EH (cell line): ENCODE measurements around the gene NOXA1.
A peak's percentile ranks its signal among the peaks of the same experiment; 100 is the strongest.
"Not testable (repeated sequence)": the region's sequence is repeated elsewhere in the genome, so short reads cannot be mapped to it uniquely, and the experiment has no call there.

Experiments used
- DNase-seq: peaks from one replicate; pipeline ENCODE4 v3.0.0-alpha.2; 2015; ENCODE audit warnings: low read depth

NOXA1 gene

DNA sequence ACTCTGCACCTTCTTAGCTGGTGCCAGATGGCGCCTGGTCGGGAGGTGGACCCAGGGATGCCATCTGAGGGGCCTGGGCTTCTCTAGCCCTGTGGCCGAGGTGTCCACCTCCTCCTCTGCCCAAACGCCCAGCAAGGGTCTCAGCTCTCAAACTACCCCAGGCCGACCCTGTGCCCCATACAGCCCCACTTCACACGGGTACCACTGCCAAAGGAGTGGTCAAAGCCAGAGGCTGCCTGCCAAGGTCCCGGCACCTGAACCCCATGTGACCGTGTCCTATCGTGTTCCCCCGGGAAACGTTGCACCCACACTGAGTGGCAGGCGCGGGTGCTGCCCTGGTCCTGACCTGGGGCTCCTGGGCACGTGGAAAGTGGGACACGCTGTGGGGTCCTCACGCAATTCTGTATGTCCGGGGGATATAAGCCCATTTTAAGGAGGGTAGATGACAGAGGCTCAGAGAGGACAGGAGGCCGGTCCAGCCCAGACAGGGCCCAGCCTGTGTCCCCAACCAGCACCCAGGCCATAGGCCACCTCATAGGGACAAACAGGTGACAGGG, 16.0 kb downstream of the NOXA1 start:
- no peak for DNase-seq

DNA sequence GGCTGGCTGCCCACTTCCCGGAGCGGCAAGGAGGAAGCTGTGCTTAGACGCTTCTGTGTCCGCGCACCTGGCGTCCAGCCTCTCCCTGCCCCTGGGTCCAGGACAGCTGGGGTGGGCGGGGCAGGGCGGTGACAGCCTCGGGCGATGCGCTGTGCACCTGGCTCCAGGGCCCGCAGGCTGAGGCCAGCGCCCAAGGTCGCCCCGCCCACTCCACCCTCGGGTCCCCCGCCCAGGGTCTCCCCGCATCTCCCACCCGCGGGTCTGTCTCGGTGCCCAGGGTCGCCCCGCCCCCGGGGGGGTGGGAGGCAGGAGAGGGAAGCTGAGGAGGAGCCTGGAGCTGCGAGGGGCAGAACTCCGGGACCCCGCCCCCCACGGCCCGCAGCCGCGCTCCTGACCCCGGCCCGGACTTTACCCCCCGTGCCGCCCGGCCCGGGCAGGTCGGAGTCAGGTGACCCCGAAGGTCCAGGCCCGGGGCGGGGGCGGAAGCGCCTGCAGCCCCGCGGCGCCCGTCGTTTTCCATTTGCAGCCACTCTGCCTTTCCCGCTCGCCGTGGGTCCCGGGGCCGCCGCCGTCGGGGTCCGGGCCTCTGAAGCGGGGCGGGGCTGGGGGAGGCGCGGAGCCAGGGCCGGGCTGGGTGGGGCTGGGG, 18.2 kb downstream of the NOXA1 start, which contains the start of gene ENTPD8:
TSS of gene ENTPD8 (minus strand) at position 69 of the 646 bp plus-strand sequence. CDS start 3,072 bp downstream, outside the sequence.
- no peak for DNase-seq

- DNase-seq: no peak
Observed at GRCh38 chr9:137441935-137442321, 18.7 kb downstream of the NOXA1 start.

DNA sequence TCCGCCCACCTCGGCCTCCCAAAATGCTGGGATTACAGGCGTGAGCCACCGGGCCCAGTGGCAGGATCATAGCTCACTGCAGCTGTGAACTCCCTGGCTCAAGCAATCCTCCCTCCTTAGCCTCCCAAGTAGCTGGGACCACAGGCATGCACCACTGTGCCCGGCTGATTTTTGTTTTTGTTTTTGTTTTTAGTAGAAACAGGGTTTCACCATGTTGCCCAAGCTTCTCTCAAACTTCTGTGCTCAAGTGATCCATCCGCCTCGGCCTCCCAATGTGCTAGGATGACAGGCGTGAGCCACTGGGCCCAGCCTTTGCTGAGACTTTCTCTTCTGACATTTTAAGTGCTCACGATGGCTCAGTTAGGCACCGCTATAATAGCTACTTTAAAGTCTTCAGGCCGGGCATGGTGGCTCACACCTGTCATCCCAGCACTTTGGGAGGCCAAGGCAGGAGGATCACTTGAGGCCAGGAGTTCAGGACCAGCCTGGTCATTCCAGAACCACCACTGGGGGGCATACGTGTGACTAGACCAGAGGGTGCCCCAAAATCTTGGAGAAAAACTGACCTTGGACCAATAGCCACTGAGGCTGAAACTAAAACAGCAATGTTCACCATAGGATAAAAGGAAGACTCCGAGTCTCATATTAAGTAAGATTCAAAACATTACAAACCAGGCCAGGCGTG, 21.1 kb downstream of the NOXA1 start:
- no peak for DNase-seq

DNA sequence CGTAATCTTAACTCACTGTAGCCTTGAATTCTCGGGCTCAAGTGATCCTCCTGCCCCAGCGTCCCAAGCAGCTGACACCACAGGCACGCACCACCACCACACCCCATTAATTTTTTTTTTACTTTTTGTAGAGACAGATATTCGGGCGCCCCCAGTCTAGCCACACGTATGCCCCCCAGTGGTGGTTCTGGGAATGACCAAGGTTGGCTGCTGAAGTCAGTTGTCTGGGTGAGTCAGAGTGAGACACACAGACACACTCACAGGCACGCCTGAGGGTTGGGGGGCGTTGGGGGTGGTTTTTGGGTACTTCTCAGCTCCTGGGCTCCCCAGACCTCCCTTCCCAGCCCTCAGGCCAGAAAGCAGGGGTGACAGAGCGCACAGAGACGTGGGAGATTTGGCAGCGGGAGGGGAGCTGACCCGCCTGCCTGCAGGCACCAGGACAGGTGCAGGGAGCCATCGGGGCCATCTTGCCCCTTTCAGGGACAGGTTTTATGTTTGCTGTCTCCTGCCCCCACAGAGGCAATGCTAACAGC, 22.1 kb downstream of the NOXA1 start:
- DNase-seq: peak; percentile 80

DNA sequence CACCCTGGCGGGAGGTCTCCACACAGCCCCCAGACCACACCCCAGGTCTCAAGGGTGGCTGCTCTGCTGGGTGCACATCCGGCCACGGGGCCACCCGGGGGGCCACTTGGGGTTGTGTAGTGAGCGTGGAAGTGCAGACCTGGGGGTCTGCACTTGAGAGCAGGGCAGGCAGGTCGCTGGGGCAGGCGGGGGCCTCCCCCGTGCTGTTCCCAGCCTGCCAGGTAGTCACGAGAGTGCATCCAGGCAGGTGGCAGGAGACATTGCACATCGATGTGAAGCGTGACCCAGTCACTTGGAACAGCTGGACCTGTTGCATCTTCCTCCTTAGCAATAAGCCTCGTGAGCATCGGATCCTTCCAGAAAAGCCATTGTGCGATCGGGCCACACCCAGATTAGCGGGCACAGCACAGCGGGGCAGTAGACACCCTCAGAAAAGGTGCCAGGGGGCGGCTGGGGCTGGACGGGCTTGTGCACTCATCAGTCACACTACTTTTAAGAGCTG, 22.8 kb downstream of the NOXA1 start:
- DNase-seq: no peak

- DNase-seq: peak; percentile 36
Observed at GRCh38 chr9:137446851-137447471, 23.8 kb downstream of the NOXA1 start.

DNA sequence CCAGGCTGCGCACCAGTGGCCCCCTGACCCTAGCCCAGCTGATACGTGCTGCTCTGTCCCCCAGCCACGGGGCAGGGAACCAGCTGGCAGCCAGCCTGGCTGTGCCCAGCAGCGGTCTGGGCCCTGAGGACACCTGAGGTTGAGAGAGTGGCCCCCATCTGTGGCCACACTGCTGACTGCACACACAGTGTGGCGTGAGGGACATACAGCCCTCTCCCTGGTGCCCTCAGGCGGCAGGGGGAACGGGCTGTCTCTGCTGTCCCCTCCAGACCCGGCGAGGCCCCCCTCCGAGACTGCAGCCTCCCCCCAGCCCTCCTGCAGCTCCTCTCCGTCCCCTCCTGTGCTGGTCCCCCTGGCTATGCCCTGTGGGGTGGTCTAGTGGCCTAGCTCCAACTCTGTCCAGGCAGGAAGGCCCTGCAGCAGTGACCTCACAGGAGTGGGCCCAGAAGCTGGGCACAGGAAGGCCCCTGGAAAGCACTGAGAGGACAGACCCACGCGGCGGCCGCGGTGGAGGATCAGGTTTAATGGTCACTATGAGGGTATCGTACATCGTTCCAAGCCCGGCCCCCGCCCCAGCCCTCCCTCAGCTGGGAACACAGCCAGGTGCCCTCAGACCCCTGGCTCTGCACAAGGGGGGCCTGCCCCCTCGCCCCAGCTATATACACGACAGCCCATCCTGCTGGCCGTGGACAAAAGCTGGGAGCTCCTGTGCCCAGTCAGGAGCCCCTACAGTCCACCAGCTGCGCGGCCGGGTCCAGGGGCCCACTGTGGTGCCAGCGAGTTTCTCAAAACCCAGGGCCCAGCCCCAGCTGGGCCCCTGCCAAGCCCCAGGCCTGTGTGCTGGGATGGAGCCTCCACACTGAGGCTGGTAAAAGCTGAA, 24.8 kb downstream of the NOXA1 start:
- no peak for DNase-seq

DNA sequence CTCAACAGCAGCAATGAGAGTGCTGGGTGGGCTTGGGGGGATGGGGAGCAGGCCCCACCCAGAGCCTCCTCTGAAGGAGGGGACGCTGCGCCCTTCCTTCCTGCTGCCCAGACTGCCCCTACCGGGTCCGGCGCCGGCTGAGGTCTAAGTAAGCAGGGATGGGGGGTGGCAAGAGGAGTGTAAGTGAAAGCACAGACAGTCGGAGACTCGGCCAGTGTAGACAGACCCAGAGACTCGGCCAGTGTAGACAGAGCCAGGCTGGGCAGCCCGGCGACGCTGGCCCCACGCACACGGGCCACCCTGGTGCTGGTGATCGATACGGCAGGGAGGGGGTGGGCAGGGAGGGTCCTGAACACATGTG, 25.4 kb downstream of the NOXA1 start:
- no peak for DNase-seq

- no peak for DNase-seq
Observed at GRCh38 chr9:137449081-137449844, 26.1 kb downstream of the NOXA1 start.

DNA sequence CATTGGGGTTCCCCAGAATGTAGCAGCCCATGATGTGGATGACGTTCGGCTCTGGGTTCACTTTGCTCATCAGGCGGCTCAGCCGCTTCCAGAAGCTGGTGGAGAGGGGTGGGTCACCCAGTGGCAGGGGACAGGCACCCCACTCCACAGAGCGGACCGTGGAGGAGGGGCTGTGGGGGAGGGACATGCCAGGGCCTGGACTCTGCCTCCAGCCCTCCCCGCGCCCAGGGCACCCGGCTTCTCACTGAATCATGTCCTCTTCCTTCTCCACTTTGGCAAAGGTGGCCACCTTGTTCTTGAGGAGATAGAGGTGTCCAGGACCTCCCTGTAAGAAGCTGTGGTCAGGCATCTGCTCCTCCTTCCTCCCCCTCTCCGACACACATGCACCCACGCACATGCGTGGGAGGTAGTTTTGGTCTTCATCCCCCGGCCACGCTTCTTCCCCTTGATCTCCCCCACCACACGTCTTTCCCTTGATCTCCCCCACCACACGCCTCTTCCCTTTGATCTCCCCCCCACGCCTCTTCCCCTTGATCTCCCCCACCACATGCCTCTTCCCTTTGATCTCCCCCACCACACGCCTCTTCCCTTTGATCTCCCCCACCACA, 26.8 kb downstream of the NOXA1 start:
- DNase-seq: no peak

DNA sequence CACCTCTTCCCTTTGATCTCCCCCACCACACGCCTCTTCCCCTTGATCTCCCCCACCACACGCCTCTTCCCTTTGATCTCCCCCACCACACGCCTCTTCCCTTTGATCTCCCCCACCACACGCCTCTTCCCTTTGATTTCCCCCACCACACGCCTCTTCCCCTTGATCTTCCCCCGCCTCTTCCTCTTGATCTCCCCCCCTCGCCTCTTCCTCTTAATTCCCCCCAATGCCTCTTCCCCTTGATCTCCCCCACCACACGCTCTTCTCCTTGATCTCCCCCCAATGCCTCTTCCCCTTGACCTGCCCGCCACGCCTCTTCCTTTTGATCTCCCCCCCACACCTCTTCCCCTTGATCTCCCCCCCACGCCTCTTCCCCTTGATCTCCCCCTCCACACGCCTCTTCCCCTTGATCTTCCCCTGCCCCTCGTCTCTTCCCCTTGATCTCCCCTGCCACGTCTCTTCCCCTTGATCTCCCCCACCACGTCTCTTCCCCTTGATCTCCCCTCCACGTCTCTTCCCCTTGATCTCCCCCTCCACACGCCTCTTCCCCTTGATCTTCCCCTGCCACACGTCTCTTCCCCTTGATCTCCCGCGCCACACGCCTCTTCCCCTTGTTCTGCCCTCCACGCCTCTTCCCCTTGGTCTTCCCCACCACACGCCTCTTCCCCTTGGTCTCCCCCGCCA, 27.5 kb downstream of the NOXA1 start:
- not testable (repeated sequence) for DNase-seq

- not testable (repeated sequence) for DNase-seq
Observed at GRCh38 chr9:137451264-137452005, 28.2 kb downstream of the NOXA1 start.

DNA sequence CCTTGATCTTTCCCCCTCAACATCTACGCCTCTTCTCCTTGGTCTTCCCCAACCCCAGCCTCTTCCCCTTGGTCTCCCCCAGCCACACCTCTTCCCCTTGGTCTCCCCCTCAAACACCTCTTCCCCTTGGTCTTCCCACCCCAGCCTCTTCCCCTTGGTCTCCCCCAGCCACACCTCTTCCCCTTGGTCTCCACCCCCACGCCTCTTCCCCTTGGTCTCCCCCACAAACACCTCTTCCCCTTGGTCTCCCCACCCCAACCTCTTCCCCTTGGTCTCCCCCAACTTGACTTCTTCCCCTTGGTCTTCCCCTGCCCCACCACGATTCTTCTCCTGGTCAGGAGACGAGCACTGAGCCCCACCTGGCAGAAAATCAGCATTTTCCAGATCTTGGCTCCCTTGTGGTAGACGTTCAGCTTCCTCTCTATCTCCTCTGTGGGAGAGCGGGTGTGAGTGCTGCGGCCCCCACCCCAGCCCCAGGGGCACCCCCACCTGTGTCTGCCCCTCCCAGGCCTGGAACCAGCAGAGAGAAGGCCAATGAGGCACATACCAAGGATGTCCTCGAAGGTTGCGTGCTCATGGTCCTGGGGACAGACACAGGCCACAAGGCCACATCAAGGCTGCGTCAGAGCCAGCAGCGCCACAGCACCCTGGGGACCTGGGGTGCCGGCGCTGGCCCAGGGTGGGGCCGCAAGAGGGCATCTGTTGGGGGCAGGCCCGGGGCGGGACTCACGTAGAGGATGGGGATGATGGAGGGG, 29.0 kb downstream of the NOXA1 start:
- DNase-seq: no peak

DNA sequence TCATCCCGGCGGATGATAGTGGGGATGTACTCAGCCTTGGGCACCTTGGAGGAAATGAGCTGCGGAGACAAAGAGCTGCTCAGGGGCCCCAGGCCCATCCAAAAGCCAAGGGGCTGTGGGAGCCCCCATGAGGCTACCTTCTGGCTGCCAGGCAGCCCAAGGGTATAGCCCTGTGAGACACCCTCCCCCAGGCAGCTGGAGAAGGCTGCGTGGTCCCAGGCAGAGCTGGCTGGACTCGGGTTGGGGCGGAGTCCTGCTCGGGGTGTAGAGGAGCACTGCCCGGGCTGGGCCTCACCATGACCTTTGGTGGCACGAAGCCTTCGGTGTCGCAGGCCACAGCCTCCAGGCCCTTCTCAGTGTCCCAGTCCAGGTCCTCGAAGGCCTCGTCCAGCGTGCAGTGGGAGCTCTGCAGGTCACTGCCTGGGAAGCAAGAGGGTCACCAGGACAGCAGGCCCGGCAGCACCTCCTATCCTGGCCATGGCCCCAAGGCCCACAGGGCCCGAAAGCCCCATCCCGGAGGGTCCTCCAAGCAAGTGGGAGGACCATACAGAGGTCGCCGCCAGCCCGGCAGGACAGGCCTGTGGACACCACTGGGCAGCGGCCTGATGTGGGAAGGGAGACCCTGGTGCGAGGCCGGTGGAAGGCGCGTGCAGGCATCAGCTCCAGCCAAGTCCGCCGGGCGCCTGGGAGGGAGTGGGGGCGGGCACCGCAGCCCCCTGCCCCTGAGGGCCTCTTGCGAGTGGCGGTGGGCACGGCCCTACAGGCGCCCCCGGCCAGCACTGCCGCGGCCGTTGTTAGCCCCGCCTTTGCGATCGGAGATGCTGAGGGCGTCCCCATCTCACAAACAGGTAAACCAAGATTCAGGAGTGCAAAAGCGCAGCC, 29.8 kb downstream of the NOXA1 start:
- no peak for DNase-seq

GRCh38 chr9:137453643-137454081, 30.5 kb downstream of the NOXA1 start:
- DNase-seq: peak; percentile 79

DNA sequence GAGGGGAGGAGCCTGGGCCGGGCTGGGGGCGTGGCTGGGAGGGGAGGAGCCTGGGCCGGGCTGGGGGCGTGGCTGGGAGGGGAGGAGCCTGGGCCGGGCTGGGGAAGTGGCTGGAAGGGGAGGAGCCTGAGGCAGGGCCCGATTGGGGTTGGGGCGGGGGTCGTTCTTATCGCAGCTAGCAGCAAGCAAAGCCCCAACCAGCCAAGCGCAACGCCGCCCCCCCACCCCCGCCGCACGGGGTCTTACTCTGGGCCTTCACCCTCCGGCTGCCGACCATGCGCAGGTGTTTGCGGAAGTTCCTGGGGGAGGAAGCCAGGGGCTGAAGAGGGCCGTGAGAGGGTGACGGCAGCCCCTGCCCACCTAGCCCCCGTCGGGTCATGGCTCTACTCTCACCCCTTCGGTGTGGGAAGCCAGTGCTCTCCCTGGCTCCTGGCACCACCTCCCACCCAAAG, 31.0 kb downstream of the NOXA1 start:
- peak; percentile 22 for DNase-seq
